ENCODE results near the gene VDAC2.

The VDAC2 gene

GRCh38 chr10:75235375-75236177 lies 25.0 kb downstream of the VDAC2 start, which contains the start of gene COMTD1 (continued):
- TF ChIP-seq CTCF (tag by site-specific recombination; IDR thresholded peaks at IDR 0.05) (peak; percentile 100), REST (tag by site-specific recombination; IDR thresholded peaks at IDR 0.05) (peak; percentile 34), SCRT2 (tag by site-specific recombination; IDR thresholded peaks at IDR 0.05) (no peak), ZNF558 (tag by site-specific recombination; IDR thresholded peaks at IDR 0.05) (no peak), ZNF596 (tag by site-specific recombination; IDR thresholded peaks at IDR 0.05) (peak; percentile 19; the same call in 1 of the 2 replicates), PRDM1 (tag by site-specific recombination; IDR thresholded peaks at IDR 0.05) (no peak), IKZF3 (tag by site-specific recombination; IDR thresholded peaks at IDR 0.05) (peak; percentile 62), TRIM28 (IDR thresholded peaks at IDR 0.05; ENCODE audit: borderline replicate concordance, low read length) (no peak), ZNF843 (tag by site-specific recombination; IDR thresholded peaks at IDR 0.05) (peak; percentile 15; the same call in 1 of the 2 replicates), ZBTB1 (tag by site-specific recombination; IDR thresholded peaks at IDR 0.05) (no peak), ZNF23 (tag by site-specific recombination; IDR thresholded peaks at IDR 0.05; ENCODE audit: borderline replicate concordance) (no peak), ZNF544 (tag by site-specific recombination; IDR thresholded peaks at IDR 0.05) (no peak), PRDM4 (tag by site-specific recombination; IDR thresholded peaks at IDR 0.05) (no peak; the same call in 1 of the 2 replicates), ZBTB7A (tag by site-specific recombination; IDR thresholded peaks at IDR 0.05; ENCODE audit: low read depth) (peak; percentile 83), ZNF561 (tag by site-specific recombination; IDR thresholded peaks at IDR 0.05; ENCODE audit: borderline replicate concordance) (0 out of 2 replicates have a peak, but pooled peaks have one; percentile 65), ZNF169 (tag by site-specific recombination; IDR thresholded peaks at IDR 0.05) (no peak), ZNF670 (tag by site-specific recombination; IDR thresholded peaks at IDR 0.05; ENCODE audit: low read depth) (no peak), ZNF221 (tag by site-specific recombination; IDR thresholded peaks at IDR 0.05; ENCODE audit: borderline replicate concordance) (0 out of 2 replicates have a peak, but pooled peaks have one; percentile 24), ZNF302 (tag by site-specific recombination; IDR thresholded peaks at IDR 0.05; ENCODE audit: low read depth) (no peak), ZEB2 (tag by site-specific recombination; IDR thresholded peaks at IDR 0.05) (peak; percentile 77), ZNF548 (tag by site-specific recombination; IDR thresholded peaks at IDR 0.05) (no peak), ZBTB20 (tag by site-specific recombination; IDR thresholded peaks at IDR 0.05) (peak; percentile 27; the same call in 1 of the 2 replicates), ZNF629 (tag by site-specific recombination; IDR thresholded peaks at IDR 0.05) (peak; percentile 70), ZNF239 (tag by site-specific recombination; IDR thresholded peaks at IDR 0.05) (no peak), ZNF214 (tag by site-specific recombination; IDR thresholded peaks at IDR 0.05; ENCODE audit: borderline replicate concordance) (no peak), ZNF48 (tag by site-specific recombination; IDR thresholded peaks at IDR 0.05) (no peak), ZNF624 (tag by site-specific recombination; IDR thresholded peaks at IDR 0.05) (no peak), ZNF175 (tag by site-specific recombination; IDR thresholded peaks at IDR 0.05) (no peak), ZNF658 (tag by site-specific recombination; IDR thresholded peaks at IDR 0.05) (no peak)
- TF ChIP-seq, protein P1, sequence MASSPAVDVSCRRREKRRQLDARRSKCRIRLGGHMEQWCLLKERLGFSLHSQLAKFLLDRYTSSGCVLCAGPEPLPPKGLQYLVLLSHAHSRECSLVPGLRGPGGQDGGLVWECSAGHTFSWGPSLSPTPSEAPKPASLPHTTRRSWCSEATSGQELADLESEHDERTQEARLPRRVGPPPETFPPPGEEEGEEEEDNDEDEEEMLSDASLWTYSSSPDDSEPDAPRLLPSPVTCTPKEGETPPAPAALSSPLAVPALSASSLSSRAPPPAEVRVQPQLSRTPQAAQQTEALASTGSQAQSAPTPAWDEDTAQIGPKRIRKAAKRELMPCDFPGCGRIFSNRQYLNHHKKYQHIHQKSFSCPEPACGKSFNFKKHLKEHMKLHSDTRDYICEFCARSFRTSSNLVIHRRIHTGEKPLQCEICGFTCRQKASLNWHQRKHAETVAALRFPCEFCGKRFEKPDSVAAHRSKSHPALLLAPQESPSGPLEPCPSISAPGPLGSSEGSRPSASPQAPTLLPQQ (tag by site-specific recombination; IDR thresholded peaks at IDR 0.05), result peak; percentile 93
- TF ChIP-seq, protein P2, sequence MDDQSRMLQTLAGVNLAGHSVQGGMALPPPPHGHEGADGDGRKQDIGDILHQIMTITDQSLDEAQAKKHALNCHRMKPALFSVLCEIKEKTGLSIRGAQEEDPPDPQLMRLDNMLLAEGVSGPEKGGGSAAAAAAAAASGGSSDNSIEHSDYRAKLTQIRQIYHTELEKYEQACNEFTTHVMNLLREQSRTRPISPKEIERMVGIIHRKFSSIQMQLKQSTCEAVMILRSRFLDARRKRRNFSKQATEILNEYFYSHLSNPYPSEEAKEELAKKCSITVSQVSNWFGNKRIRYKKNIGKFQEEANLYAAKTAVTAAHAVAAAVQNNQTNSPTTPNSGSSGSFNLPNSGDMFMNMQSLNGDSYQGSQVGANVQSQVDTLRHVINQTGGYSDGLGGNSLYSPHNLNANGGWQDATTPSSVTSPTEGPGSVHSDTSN (CRISPR knock-in tag; IDR thresholded peaks at IDR 0.05), result peak; percentile 1; the same call in 1 of the 2 replicates
